CD4-positive, alpha-beta T cell (primary cell): Measurements from ENCODE around the gene TTC28. TPM values are rescaled to one million over a fixed set of nuclear protein-coding genes. Genes with fewer than 3 reads are reported as not detected.

Experiments
- ATAC-seq: fragments of 200-7000 bp; cut with Tn5 transposase; one replicate; pipeline ENCODE4 v1.10.0; 2022; ENCODE audit warnings: mild to moderate bottlenecking; ENCODE audit not compliant: poor library complexity
- CTCF ChIA-PET: fragments of 350-600 bp; sonication (Branson Sonifier 250); formaldehyde crosslinking; loops from one replicate; lab custom pipeline; 2021; ENCODE audit warnings: antibody characterized with exemption, inconsistent platforms; lab: Charles Lee
- POLR2A ChIA-PET: fragments of 350-600 bp; sonication (Branson Sonifier 250); formaldehyde crosslinking; loops from one replicate; lab custom pipeline; 2021; ENCODE audit warnings: antibody characterized with exemption, inconsistent platforms; lab: Charles Lee
- DNase-seq, 14 experiments: peaks; one replicate each; pipeline ENCODE4 v3.0.0-alpha.2; 2013 to 2020; ENCODE audit warnings: mixed read lengths in 2 of 14
- H3K27ac ChIP-seq, 2 donors: one replicate each; pipeline versions ENCODE4 v1.5.1 to v1.7.0; 2013; ENCODE audit warnings: low read length in 2 of 2, low read depth in 1 of 2, mild to moderate bottlenecking in 1 of 2
- H3K27me3 ChIP-seq, 2 experiments: 1 replicate in 1 of 2; 2 replicates in 1 of 2; pipeline versions ENCODE4 v1.6.1 to v1.7.0; 2013; ENCODE audit warnings: low read length in 2 of 2, control low read depth in 1 of 2, mild to moderate bottlenecking in 1 of 2, moderate library complexity in 1 of 2; ENCODE audit not compliant: insufficient read depth in 2 of 2, control insufficient read depth in 1 of 2
- H3K36me3 ChIP-seq: one replicate; pipeline ENCODE4 v1.6.1; 2013; ENCODE audit warnings: low read length, control low read depth; ENCODE audit not compliant: insufficient read depth
- H3K4me1 ChIP-seq: one replicate; pipeline ENCODE4 v1.6.1; 2013; ENCODE audit warnings: low read length, control low read depth; ENCODE audit not compliant: insufficient read depth
- H3K4me3 ChIP-seq: one replicate; pipeline ENCODE4 v1.5.1; 2013; ENCODE audit warnings: mild to moderate bottlenecking, low read length, moderate library complexity
- H3K9me3 ChIP-seq, 2 experiments: 1 replicate in 1 of 2; 2 replicates in 1 of 2; pipeline versions ENCODE4 v1.6.1 to v1.7.0; 2013; ENCODE audit warnings: low read length in 2 of 2, mild to moderate bottlenecking in 2 of 2, control low read depth in 1 of 2, moderate library complexity in 1 of 2; ENCODE audit not compliant: control insufficient read depth in 1 of 2, insufficient read depth in 1 of 2
- H3K27ac Mint-ChIP-seq: one replicate; pipeline ENCODE4 v1.8.0; 2020; ENCODE audit warnings: mixed read lengths
- H3K27me3 Mint-ChIP-seq: one replicate; pipeline ENCODE4 v1.8.0; 2021; ENCODE audit warnings: mixed read lengths
- H3K36me3 Mint-ChIP-seq: one replicate; pipeline ENCODE4 v1.8.0; 2021; ENCODE audit warnings: low read depth, mixed read lengths
- H3K4me1 Mint-ChIP-seq: one replicate; pipeline ENCODE4 v1.8.0; 2021; ENCODE audit warnings: low read depth, mixed read lengths
- H3K4me3 Mint-ChIP-seq: one replicate; pipeline ENCODE4 v1.8.0; 2020; ENCODE audit warnings: mild to moderate bottlenecking, mixed read lengths
- H3K9me3 Mint-ChIP-seq: one replicate; pipeline ENCODE4 v1.8.0; 2020; ENCODE audit warnings: mixed read lengths
- intact Hi-C, 2 experiments: fragments of 100-400 bp; cut with DNase I in 1 of 2; cut with micrococcal nuclease in 1 of 2; formaldehyde crosslinking; loops; one replicate each; pipeline versions ENCODE4 v1.15.1 to v1.9.0; 2023 to 2025; cut with DNase I, micrococcal nuclease
- total RNA-seq, 174 experiments: library from RNA in 2 of 174; stranded (reverse) in 2 of 174; gene quantifications; one replicate each; pipeline ENCODE4 v1.2.3 and lab custom pipeline; 2021 to 2026
- TF ChIP-seq, protein P1 (sequence below): fragments of 200-600 bp; IDR thresholded peaks from one replicate; pipeline ENCODE4 v1.8.0; 2022; ENCODE audit warnings: antibody characterized with exemption, mild to moderate bottlenecking

The TTC28 gene
- total RNA-seq, 2 experiments from 2014 or later: 4.6 to 5.7 TPM

DNA sequence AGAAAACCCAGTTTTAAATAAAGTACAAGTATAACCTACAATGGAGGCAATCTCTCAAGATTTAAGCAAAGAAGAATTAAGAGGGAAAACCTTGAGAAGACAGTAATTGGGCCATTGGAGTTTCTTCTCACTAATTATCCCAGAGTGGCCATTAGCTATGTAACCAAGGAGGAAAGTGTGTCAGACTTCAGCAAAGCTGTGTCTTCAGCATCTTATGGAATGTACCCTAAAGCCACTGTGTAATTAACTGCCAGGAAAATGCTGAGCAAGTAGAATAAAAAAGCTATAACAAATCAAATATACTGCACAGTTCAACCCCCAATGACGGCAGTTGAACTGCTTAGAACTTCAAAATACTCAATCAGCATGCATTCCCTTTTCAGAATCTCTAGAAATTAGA, 261.6 kb downstream of the TTC28 start:
- DNase-seq (no peak), ATAC-seq (no peak)
- CTCF ChIA-PET: no interaction called here
- Mint-ChIP-seq H3K27me3 (no peaks in the 10 kb centered on the region), H3K4me1 (no peaks in the 10 kb centered on the region), H3K36me3 (no peaks in the 10 kb centered on the region), H3K9me3 (no peaks in the 10 kb centered on the region), H3K27ac (no peak overlapping the region), H3K4me3 (no peak overlapping the region)
- TF ChIP-seq, protein P1, sequence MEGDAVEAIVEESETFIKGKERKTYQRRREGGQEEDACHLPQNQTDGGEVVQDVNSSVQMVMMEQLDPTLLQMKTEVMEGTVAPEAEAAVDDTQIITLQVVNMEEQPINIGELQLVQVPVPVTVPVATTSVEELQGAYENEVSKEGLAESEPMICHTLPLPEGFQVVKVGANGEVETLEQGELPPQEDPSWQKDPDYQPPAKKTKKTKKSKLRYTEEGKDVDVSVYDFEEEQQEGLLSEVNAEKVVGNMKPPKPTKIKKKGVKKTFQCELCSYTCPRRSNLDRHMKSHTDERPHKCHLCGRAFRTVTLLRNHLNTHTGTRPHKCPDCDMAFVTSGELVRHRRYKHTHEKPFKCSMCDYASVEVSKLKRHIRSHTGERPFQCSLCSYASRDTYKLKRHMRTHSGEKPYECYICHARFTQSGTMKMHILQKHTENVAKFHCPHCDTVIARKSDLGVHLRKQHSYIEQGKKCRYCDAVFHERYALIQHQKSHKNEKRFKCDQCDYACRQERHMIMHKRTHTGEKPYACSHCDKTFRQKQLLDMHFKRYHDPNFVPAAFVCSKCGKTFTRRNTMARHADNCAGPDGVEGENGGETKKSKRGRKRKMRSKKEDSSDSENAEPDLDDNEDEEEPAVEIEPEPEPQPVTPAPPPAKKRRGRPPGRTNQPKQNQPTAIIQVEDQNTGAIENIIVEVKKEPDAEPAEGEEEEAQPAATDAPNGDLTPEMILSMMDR: no peak
- no peak overlapping the region for H3K4me3 ChIP-seq
- intact Hi-C loops: no loop called here
- no peaks in the 10 kb centered on the region for H3K9me3 ChIP-seq
- no peaks in the 10 kb centered on the region for H3K4me1 ChIP-seq
- H3K27ac ChIP-seq: no peak overlapping the region
- H3K27me3 ChIP-seq: no peaks in the 10 kb centered on the region
- no peaks in the 10 kb centered on the region for H3K36me3 ChIP-seq
- POLR2A ChIA-PET: no interaction called here

DNA sequence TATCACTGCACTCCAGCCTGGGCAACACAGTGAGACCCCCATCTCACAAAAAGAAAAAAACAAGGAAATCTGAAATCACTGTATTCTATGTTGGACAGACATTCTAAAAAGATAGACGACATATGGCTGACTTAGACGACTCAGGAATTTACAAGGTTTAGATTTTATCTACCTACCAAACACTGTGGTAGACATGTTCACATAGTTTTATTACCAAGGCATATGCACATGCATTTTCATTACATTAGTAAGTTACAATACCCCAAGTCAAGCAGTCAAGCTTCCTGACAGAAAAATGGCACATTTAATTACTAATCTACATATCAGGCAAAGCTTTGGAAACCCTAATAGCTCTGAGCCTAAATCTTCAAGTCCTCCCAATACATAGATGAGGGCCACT, 262.2 kb downstream of the TTC28 start:
- H3K27me3 Mint-ChIP-seq: no peaks in the 10 kb centered on the region
- POLR2A ChIA-PET: no interaction called here
- intact Hi-C loops: no loop called here
- H3K27ac Mint-ChIP-seq: no peak overlapping the region
- Histone ChIP-seq H3K27ac (no peak overlapping the region), H3K36me3 (no peaks in the 10 kb centered on the region), H3K9me3 (no peaks in the 10 kb centered on the region), H3K27me3 (peaks cover 0 to 2% of the 10 kb centered on the region in 2 experiments), H3K4me3 (no peak overlapping the region), H3K4me1 (no peaks in the 10 kb centered on the region)
- DNase-seq (no peak), ATAC-seq (no peak)
- TF ChIP-seq, protein P1: no peak
- H3K4me1 Mint-ChIP-seq: no peaks in the 10 kb centered on the region
- no peaks in the 10 kb centered on the region for H3K9me3 Mint-ChIP-seq
- CTCF ChIA-PET: no interaction called here
- H3K4me3 Mint-ChIP-seq: no peak overlapping the region
- no peaks in the 10 kb centered on the region for H3K36me3 Mint-ChIP-seq

DNA sequence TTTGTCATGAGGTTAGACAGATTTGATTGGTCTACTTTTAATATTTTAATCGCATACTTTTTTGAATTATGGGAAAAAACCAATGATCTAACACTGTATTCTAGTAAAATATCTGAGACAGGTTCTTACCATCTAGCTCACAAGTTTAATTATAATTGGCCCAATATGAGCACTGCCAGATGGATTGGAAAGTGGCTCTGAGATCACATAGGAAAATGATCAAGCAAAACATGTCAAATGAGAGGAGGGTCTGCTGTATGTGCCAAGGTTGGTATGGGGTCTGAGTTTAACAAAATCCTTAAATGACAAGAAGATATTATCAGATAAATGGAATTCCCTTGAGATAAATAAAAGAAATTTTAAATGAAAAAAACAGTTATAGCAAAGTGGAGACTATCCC, 264.7 kb downstream of the TTC28 start:
- ATAC-seq (no peak), DNase-seq (no peak)
- Mint-ChIP-seq H3K4me3 (no peak overlapping the region), H3K9me3 (no peaks in the 10 kb centered on the region), H3K4me1 (no peaks in the 10 kb centered on the region), H3K27me3 (no peaks in the 10 kb centered on the region), H3K36me3 (no peaks in the 10 kb centered on the region), H3K27ac (no peak overlapping the region)
- intact Hi-C loops: no loop called here
- POLR2A ChIA-PET: no interaction called here
- H3K27me3 ChIP-seq: peaks cover 0 to 6% of the 10 kb centered on the region in 2 experiments
- H3K4me3 ChIP-seq: no peak overlapping the region
- TF ChIP-seq, protein P1: no peak
- no peaks in the 10 kb centered on the region for H3K9me3 ChIP-seq
- H3K36me3 ChIP-seq: no peaks in the 10 kb centered on the region
- no peak overlapping the region for H3K27ac ChIP-seq
- CTCF ChIA-PET: no interaction called here
- H3K4me1 ChIP-seq: no peaks in the 10 kb centered on the region
